ENCODE data around the gene TEKT5.

- no peak for TF ChIP-seq CTCF (IDR thresholded peaks at IDR 0.05; ENCODE audit: low read depth, low read length, missing input control)
- TF ChIP-seq, protein P1, sequence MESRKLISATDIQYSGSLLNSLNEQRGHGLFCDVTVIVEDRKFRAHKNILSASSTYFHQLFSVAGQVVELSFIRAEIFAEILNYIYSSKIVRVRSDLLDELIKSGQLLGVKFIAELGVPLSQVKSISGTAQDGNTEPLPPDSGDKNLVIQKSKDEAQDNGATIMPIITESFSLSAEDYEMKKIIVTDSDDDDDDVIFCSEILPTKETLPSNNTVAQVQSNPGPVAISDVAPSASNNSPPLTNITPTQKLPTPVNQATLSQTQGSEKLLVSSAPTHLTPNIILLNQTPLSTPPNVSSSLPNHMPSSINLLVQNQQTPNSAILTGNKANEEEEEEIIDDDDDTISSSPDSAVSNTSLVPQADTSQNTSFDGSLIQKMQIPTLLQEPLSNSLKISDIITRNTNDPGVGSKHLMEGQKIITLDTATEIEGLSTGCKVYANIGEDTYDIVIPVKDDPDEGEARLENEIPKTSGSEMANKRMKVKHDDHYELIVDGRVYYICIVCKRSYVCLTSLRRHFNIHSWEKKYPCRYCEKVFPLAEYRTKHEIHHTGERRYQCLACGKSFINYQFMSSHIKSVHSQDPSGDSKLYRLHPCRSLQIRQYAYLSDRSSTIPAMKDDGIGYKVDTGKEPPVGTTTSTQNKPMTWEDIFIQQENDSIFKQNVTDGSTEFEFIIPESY (IDR thresholded peaks at IDR 0.05) = no peak
These were observed 95.1 kb downstream of the TEKT5 start for GRCh38 chr16:10599626-10600025.

Data from liver (tissue), 2 donors.